GM20431 (cell line): Measurements from ENCODE around the gene RPS21.
"Not testable (repeated sequence)": the region's sequence is repeated elsewhere in the genome, so short reads cannot be mapped to it uniquely, and the experiment has no call there.

Experiments
- in situ Hi-C: fragments of 300-500 bp; cut with MseI, MboI; formaldehyde crosslinking; loops from one replicate; pipeline ENCODE4 v1.15.0; 2020; ENCODE audit warnings: low sequenced_read_pairs; ENCODE audit not compliant: unreplicated experiment

Gene RPS21

GRCh38 chr20:62418709-62419487 lies 32.0 kb downstream of the RPS21 start:
- in situ Hi-C loops, result no loop called here

- in situ Hi-C loops, result no loop called here
These were observed 32.9 kb downstream of the RPS21 start for GRCh38 chr20:62419759-62420158.

- in situ Hi-C loops, result no loop called here
These were observed 34.2 kb downstream of the RPS21 start for GRCh38 chr20:62420846-62421715.

- in situ Hi-C loops, result no loop called here
These were observed 34.8 kb downstream of the RPS21 start for GRCh38 chr20:62421716-62421990.

- in situ Hi-C loops, result no loop called here
These were observed 35.9 kb downstream of the RPS21 start for GRCh38 chr20:62422636-62423325.

GRCh38 chr20:62423326-62423706 lies 36.4 kb downstream of the RPS21 start:
- in situ Hi-C loops, result no loop called here

- in situ Hi-C loops, result no loop called here
These were observed 37.6 kb downstream of the RPS21 start for GRCh38 chr20:62424249-62425107.

GRCh38 chr20:62425281-62426058 lies 38.6 kb downstream of the RPS21 start:
- in situ Hi-C loops, result no loop called here

- in situ Hi-C loops, result not testable (repeated sequence)
These were observed 39.1 kb downstream of the RPS21 start for GRCh38 chr20:62426059-62426348.

- in situ Hi-C loops, result no loop called here
These were observed 39.8 kb downstream of the RPS21 start for GRCh38 chr20:62426699-62427131.

GRCh38 chr20:62427172-62428001 lies 40.5 kb downstream of the RPS21 start, which contains the start of gene RBBP8NL:
Gene RBBP8NL, minus strand, starts transcription at chr20:62427539. Its CDS starts 7,892 bp downstream, at chr20:62419647.
- in situ Hi-C loops, result no loop called here

- in situ Hi-C loops, result no loop called here
These were observed 41.1 kb downstream of the RPS21 start for GRCh38 chr20:62428002-62428372.

GRCh38 chr20:62428396-62429295 lies 41.7 kb downstream of the RPS21 start:
- in situ Hi-C loops, result no loop called here

- in situ Hi-C loops, result no loop called here
These were observed 42.8 kb downstream of the RPS21 start for GRCh38 chr20:62429455-62430310.

GRCh38 chr20:62430311-62430853 lies 43.5 kb downstream of the RPS21 start:
- in situ Hi-C loops, result no loop called here

GRCh38 chr20:62430866-62431447 lies 44.1 kb downstream of the RPS21 start:
- in situ Hi-C loops, result no loop called here
